Measurements from ENCODE around the gene PTPRN2.

The PTPRN2 gene

DNA sequence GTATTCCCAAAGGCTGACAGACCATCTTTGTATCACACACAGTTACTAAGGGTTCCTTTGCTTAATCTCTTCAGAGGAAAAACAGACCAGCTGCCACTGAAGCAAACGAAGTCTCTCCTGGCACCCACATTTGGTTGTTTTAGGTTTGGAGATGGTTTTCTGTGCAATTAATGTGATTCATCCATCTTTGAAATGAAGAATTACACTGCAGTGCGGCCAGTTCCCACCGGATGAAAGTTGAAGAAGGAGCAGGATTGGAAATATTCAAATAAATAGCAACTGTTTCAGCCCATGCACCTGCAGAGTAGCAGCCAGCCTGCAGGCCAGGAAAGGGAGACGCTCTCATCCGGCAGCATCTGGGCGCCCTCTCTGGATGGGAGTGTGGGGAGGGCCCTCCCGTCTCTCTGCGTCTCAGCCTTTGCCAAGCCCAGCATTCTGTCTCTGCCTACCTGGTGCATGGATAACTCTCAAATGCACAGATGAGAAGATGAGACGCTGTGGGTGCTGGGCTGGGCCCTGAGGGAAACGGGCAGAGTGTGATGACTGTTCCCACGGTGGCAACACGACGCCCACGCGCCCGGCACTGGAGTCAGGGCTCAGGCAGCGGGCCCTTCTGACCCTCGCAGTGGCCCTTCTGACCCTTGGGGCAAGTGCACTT lies 214.0 kb downstream of the PTPRN2 start:
- in situ Hi-C loops (cut with MboI; ENCODE audit: low pct_unique_long_range_greater_than_20kb, low sequenced_read_pairs) = no loop called here
- DNase-seq = no peak

- no peak for DNase-seq
- in situ Hi-C loops (cut with MboI; ENCODE audit: low pct_unique_long_range_greater_than_20kb, low sequenced_read_pairs) = no loop called here
These were observed 215.0 kb downstream of the PTPRN2 start for GRCh38 chr7:158372400-158373342.

DNA sequence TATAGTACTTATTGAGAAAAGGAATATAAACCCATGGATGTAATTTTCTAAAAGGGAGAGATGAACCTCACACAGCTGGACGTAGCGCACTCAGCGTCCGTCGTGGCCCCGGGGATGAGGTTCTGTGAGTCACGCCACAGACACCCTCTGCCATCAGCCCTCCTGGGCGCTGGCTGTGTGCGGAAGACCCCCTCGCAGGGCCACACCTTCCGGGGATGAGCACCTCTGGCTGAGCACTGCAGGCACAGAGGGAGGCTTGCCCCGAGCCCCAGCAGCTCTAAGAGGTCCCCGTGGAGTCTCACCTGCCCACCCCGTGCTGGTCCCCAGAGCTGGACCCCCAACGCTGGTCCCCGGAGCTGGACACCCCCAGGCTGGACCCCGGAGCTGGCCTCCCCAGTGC lies 215.8 kb downstream of the PTPRN2 start:
- in situ Hi-C loops (cut with MboI; ENCODE audit: low pct_unique_long_range_greater_than_20kb, low sequenced_read_pairs) = no loop called here
- DNase-seq = no peak

DNA sequence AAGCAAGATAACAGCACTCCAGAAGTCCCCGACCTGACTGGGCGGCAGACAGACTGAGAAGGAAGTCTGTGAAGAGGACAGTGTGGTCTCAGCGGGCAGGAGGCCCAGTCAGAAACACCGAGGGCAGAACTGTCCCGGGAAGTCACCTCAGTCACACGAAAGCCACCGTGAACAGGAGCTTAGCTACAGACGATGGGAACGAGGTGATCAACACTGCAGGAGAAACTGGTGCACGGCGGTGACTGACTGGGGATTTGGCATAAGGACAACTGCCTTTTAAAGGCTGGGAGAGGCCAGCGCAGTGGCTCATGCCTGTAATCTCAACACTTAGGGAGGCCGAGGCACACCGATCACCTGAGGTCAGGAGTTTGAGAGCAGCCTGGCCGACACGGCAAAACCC lies 217.8 kb downstream of the PTPRN2 start:
- in situ Hi-C loops (cut with MboI; ENCODE audit: low pct_unique_long_range_greater_than_20kb, low sequenced_read_pairs) = no loop called here
- DNase-seq = no peak

GRCh38 chr7:158369290-158369689 lies 218.3 kb downstream of the PTPRN2 start:
- in situ Hi-C loops (cut with MboI; ENCODE audit: low pct_unique_long_range_greater_than_20kb, low sequenced_read_pairs) = no loop called here
- DNase-seq = no peak

- in situ Hi-C loops (cut with MboI; ENCODE audit: low pct_unique_long_range_greater_than_20kb, low sequenced_read_pairs) = no loop called here
- no peak for DNase-seq
These were observed 219.2 kb downstream of the PTPRN2 start for GRCh38 chr7:158368449-158368848.

DNA sequence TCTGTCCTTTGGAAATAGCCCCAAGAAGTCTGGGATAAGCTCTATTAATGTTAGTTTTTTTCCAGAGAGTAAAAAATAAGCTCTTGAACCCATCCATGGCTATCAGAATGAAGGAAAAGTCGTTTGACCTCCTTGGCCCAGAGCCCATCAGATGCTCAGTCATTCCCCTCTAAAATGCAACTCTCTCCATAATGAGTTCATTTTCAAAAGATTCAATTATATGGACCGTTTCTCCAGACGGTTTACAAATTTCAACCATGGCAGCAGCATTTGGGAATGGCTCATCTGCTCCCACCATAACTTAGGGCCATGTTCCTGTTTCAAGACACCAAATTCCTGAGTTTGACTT lies 220.0 kb downstream of the PTPRN2 start:
- in situ Hi-C loops (cut with MboI; ENCODE audit: low pct_unique_long_range_greater_than_20kb, low sequenced_read_pairs) = no loop called here
- DNase-seq = no peak

- in situ Hi-C loops (cut with MboI; ENCODE audit: low pct_unique_long_range_greater_than_20kb, low sequenced_read_pairs) = no loop called here
These were observed 220.5 kb downstream of the PTPRN2 start for GRCh38 chr7:158366916-158367633.

GRCh38 chr7:158366346-158366745 lies 221.3 kb downstream of the PTPRN2 start:
- DNase-seq = no peak
- in situ Hi-C loops (cut with MboI; ENCODE audit: low pct_unique_long_range_greater_than_20kb, low sequenced_read_pairs) = no loop called here

More at GRCh38 chr7:158366916-158367633, 220.5 kb downstream of the PTPRN2 start:
- DNase-seq = no peak

- in situ Hi-C loops (cut with MboI; ENCODE audit: low pct_unique_long_range_greater_than_20kb, low sequenced_read_pairs) = no loop called here
- no peak for DNase-seq
These were observed 222.4 kb downstream of the PTPRN2 start for GRCh38 chr7:158365267-158365666.

- no peak for DNase-seq
- in situ Hi-C loops (cut with MboI; ENCODE audit: low pct_unique_long_range_greater_than_20kb, low sequenced_read_pairs) = no loop called here
These were observed 223.2 kb downstream of the PTPRN2 start for GRCh38 chr7:158364451-158364850.

- no peak for DNase-seq
- in situ Hi-C loops (cut with MboI; ENCODE audit: low pct_unique_long_range_greater_than_20kb, low sequenced_read_pairs) = no loop called here
These were observed 224.4 kb downstream of the PTPRN2 start for GRCh38 chr7:158362912-158363905.

- in situ Hi-C loops (cut with MboI; ENCODE audit: low pct_unique_long_range_greater_than_20kb, low sequenced_read_pairs) = no loop called here
- DNase-seq = no peak
These were observed 225.6 kb downstream of the PTPRN2 start for GRCh38 chr7:158362001-158362400.

GRCh38 chr7:158361326-158361946 lies 226.2 kb downstream of the PTPRN2 start:
- DNase-seq = no peak
- in situ Hi-C loops (cut with MboI; ENCODE audit: low pct_unique_long_range_greater_than_20kb, low sequenced_read_pairs) = no loop called here

- DNase-seq = no peak
- in situ Hi-C loops (cut with MboI; ENCODE audit: low pct_unique_long_range_greater_than_20kb, low sequenced_read_pairs) = no loop called here
These were observed 228.5 kb downstream of the PTPRN2 start for GRCh38 chr7:158358926-158359645.

- in situ Hi-C loops (cut with MboI; ENCODE audit: low pct_unique_long_range_greater_than_20kb, low sequenced_read_pairs) = no loop called here
These were observed 229.5 kb downstream of the PTPRN2 start for GRCh38 chr7:158357898-158358821.

More at GRCh38 chr7:158357898-158358821, 229.5 kb downstream of the PTPRN2 start:
- DNase-seq = no peak
